WTC11 (cell line): ENCODE measurements around the gene KDM4C.

Experiments
- SP1 ChIP-seq: sonication (generic); formaldehyde crosslinking; conservative IDR thresholded peaks from 2 replicates; pipeline ENCODE4 v1.8.1; 2022; ENCODE audit warnings: missing genetic modification reagents
- TP53 ChIP-seq: sonication (generic); formaldehyde crosslinking; IDR thresholded peaks from 2 replicates; pipeline ENCODE4 v1.8.1; 2023; ENCODE audit warnings: mild to moderate bottlenecking, missing genetic modification reagents
- ZBTB21 ChIP-seq: sonication (generic); formaldehyde crosslinking; IDR thresholded peaks from 2 replicates; pipeline ENCODE4 v1.8.1; 2023; ENCODE audit warnings: mild to moderate bottlenecking, missing genetic modification reagents, borderline replicate concordance
- ZNF138 ChIP-seq: sonication (generic); formaldehyde crosslinking; conservative IDR thresholded peaks from 2 replicates; pipeline ENCODE4 v1.8.1; 2022; ENCODE audit warnings: mild to moderate bottlenecking, moderate library complexity, missing genetic modification reagents
- TF ChIP-seq, protein P1 (sequence below): sonication (generic); formaldehyde crosslinking; IDR thresholded peaks from 2 replicates; pipeline ENCODE4 v1.8.0; 2022; ENCODE audit warnings: mild to moderate bottlenecking, missing genetic modification reagents
- TF ChIP-seq, protein P2 (sequence below): fragments of 200-600 bp; IDR thresholded peaks from 2 replicates; pipeline ENCODE4 v1.8.0; 2022; ENCODE audit warnings: antibody characterized with exemption

DNA sequence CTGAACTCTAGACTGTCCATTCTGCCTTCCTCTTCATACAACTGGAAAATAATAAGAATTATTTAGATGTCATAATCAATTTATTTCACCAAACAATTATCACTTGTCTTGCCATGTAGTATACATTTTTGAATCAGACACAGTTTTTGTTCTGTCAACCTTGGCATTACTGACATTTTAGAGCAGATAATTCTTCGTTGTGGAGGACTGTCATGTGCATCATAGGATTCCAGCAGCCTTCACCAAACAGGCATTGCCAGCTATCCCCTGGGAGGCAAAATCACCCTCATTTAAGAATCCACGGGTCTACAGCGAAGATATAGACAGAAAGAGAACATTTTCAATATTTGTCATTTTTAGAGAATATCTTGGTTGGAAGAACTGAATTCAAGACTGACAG is 293.9 kb downstream of the KDM4C start:
- TF ChIP-seq, protein P1, sequence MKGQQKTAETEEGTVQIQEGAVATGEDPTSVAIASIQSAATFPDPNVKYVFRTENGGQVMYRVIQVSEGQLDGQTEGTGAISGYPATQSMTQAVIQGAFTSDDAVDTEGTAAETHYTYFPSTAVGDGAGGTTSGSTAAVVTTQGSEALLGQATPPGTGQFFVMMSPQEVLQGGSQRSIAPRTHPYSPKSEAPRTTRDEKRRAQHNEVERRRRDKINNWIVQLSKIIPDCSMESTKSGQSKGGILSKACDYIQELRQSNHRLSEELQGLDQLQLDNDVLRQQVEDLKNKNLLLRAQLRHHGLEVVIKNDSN (CRISPR knock-in tag), result no peak
- TF ChIP-seq, protein P2, sequence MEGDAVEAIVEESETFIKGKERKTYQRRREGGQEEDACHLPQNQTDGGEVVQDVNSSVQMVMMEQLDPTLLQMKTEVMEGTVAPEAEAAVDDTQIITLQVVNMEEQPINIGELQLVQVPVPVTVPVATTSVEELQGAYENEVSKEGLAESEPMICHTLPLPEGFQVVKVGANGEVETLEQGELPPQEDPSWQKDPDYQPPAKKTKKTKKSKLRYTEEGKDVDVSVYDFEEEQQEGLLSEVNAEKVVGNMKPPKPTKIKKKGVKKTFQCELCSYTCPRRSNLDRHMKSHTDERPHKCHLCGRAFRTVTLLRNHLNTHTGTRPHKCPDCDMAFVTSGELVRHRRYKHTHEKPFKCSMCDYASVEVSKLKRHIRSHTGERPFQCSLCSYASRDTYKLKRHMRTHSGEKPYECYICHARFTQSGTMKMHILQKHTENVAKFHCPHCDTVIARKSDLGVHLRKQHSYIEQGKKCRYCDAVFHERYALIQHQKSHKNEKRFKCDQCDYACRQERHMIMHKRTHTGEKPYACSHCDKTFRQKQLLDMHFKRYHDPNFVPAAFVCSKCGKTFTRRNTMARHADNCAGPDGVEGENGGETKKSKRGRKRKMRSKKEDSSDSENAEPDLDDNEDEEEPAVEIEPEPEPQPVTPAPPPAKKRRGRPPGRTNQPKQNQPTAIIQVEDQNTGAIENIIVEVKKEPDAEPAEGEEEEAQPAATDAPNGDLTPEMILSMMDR, result no peak
- TF ChIP-seq SP1 (CRISPR knock-in tag) (no peak), TP53 (CRISPR knock-in tag) (no peak), ZNF138 (no peak), ZBTB21 (no peak)
